Activated T-helper 17 cell treated with anti-CD3 and anti-CD28 coated beads, Interleukin-2, amount 50 U/mL, for 72 hours (primary cell): ENCODE measurements around the gene PAQR7. TPM values are rescaled to one million over a fixed set of nuclear protein-coding genes. Genes with fewer than 3 reads are reported as not detected.

Source experiments
- ATAC-seq: fragments of 150-1000 bp; cut with Tn5 transposase; replicated peaks from 2 replicates; pipeline ENCODE4 v1.10.0; 2021; ENCODE audit warnings: mild to moderate bottlenecking, moderate library complexity
- H3K27ac Mint-ChIP-seq: one replicate; pipeline ENCODE4 v1.8.0; 2022; ENCODE audit warnings: mixed read lengths
- H3K27me3 Mint-ChIP-seq: one replicate; pipeline ENCODE4 v1.8.0; 2022; ENCODE audit warnings: mixed read lengths
- H3K36me3 Mint-ChIP-seq: one replicate; pipeline ENCODE4 v1.8.0; 2022; ENCODE audit warnings: low read depth, mild to moderate bottlenecking, mixed read lengths
- H3K4me1 Mint-ChIP-seq: one replicate; pipeline ENCODE4 v1.8.0; 2022; ENCODE audit warnings: mixed read lengths
- H3K4me3 Mint-ChIP-seq: one replicate; pipeline ENCODE4 v1.8.0; 2022; ENCODE audit warnings: mild to moderate bottlenecking, mixed read lengths
- H3K9me3 Mint-ChIP-seq: one replicate; pipeline ENCODE4 v1.8.0; 2022; ENCODE audit warnings: mixed read lengths
- total RNA-seq, 2 donors: library from RNA; stranded (reverse); gene quantifications; one replicate each; pipeline ENCODE4 v1.2.3, GENCODE V29; 2022

The PAQR7 gene
- total RNA-seq, 2 donors from 2014 or later = 5.7 to 7.2 TPM

GRCh38 chr1:25891606-25892005, 16.1 kb upstream of the PAQR7 start:
- Mint-ChIP-seq H3K9me3 (no peaks in the 10 kb centered on the region), H3K4me3 (no peak overlapping the region), H3K4me1 (no peaks in the 10 kb centered on the region), H3K27ac (no peak overlapping the region), H3K27me3 (no peaks in the 10 kb centered on the region), H3K36me3 (no peaks in the 10 kb centered on the region)
- ATAC-seq = no peak

GRCh38 chr1:25890239-25891034, 14.9 kb upstream of the PAQR7 start:
- no peaks in the 10 kb centered on the region for H3K27me3 Mint-ChIP-seq
- H3K36me3 Mint-ChIP-seq = no peaks in the 10 kb centered on the region
- peak overlapping the region; percentile 20 for H3K27ac Mint-ChIP-seq
- no peaks in the 10 kb centered on the region for H3K9me3 Mint-ChIP-seq
- no peaks in the 10 kb centered on the region for H3K4me1 Mint-ChIP-seq
- H3K4me3 Mint-ChIP-seq = no peak overlapping the region
- ATAC-seq = no peak

- Mint-ChIP-seq H3K27me3 (no peaks in the 10 kb centered on the region), H3K27ac (peak overlapping the region; percentile 20), H3K4me3 (no peak overlapping the region), H3K36me3 (no peaks in the 10 kb centered on the region), H3K9me3 (no peaks in the 10 kb centered on the region), H3K4me1 (no peaks in the 10 kb centered on the region)
- ATAC-seq = no peak
These were observed 14.0 kb upstream of the PAQR7 start for GRCh38 chr1:25889470-25889869.

GRCh38 chr1:25888426-25888987, 13.0 kb upstream of the PAQR7 start:
- Mint-ChIP-seq H3K4me1 (no peaks in the 10 kb centered on the region), H3K27ac (no peak overlapping the region), H3K4me3 (no peak overlapping the region), H3K9me3 (no peaks in the 10 kb centered on the region), H3K36me3 (no peaks in the 10 kb centered on the region), H3K27me3 (no peaks in the 10 kb centered on the region)
- ATAC-seq = no peak

- no peaks in the 10 kb centered on the region for H3K36me3 Mint-ChIP-seq
- no peaks in the 10 kb centered on the region for H3K9me3 Mint-ChIP-seq
- ATAC-seq = no peak
- no peak overlapping the region for H3K4me3 Mint-ChIP-seq
- H3K27me3 Mint-ChIP-seq = no peaks in the 10 kb centered on the region
- H3K27ac Mint-ChIP-seq = no peak overlapping the region
- no peaks in the 10 kb centered on the region for H3K4me1 Mint-ChIP-seq
These were observed 10.1 kb upstream of the PAQR7 start for GRCh38 chr1:25885602-25886001.

- H3K4me1 Mint-ChIP-seq = no peaks in the 10 kb centered on the region
- H3K27ac Mint-ChIP-seq = no peak overlapping the region
- H3K9me3 Mint-ChIP-seq = no peaks in the 10 kb centered on the region
These were observed 5.8 kb upstream of the PAQR7 start for GRCh38 chr1:25881266-25881665.

GRCh38 chr1:25880518-25880917, 5.0 kb upstream of the PAQR7 start:
- no peaks in the 10 kb centered on the region for H3K36me3 Mint-ChIP-seq
- no peak overlapping the region for H3K4me3 Mint-ChIP-seq
- no peaks in the 10 kb centered on the region for H3K9me3 Mint-ChIP-seq
- H3K4me1 Mint-ChIP-seq = no peaks in the 10 kb centered on the region
- no peaks in the 10 kb centered on the region for H3K27me3 Mint-ChIP-seq
- no peak for ATAC-seq
- peak overlapping the region; percentile 10 for H3K27ac Mint-ChIP-seq

More at GRCh38 chr1:25881266-25881665, 5.8 kb upstream of the PAQR7 start:
- Mint-ChIP-seq H3K4me3 (no peak overlapping the region), H3K27me3 (no peaks in the 10 kb centered on the region), H3K36me3 (no peaks in the 10 kb centered on the region)
- no peak for ATAC-seq

- H3K4me3 Mint-ChIP-seq = no peak overlapping the region
- H3K27me3 Mint-ChIP-seq = no peaks in the 10 kb centered on the region
- H3K27ac Mint-ChIP-seq = peak overlapping the region; percentile 10
- H3K36me3 Mint-ChIP-seq = no peaks in the 10 kb centered on the region
- ATAC-seq = no peak
- no peaks in the 10 kb centered on the region for H3K9me3 Mint-ChIP-seq
- H3K4me1 Mint-ChIP-seq = no peaks in the 10 kb centered on the region
These were observed 4.2 kb upstream of the PAQR7 start for GRCh38 chr1:25879675-25880074.

- Mint-ChIP-seq H3K4me3 (no peak overlapping the region), H3K9me3 (no peaks in the 10 kb centered on the region), H3K36me3 (no peaks in the 10 kb centered on the region), H3K4me1 (no peaks in the 10 kb centered on the region), H3K27me3 (no peaks in the 10 kb centered on the region), H3K27ac (no peak overlapping the region)
- ATAC-seq = no peak
These were observed 3.2 kb upstream of the PAQR7 start for GRCh38 chr1:25878690-25879089.

GRCh38 chr1:25877155-25877554, 1.6 kb upstream of the PAQR7 start:
- H3K9me3 Mint-ChIP-seq = no peaks in the 10 kb centered on the region
- H3K4me1 Mint-ChIP-seq = no peaks in the 10 kb centered on the region
- H3K4me3 Mint-ChIP-seq = no peak overlapping the region
- H3K27ac Mint-ChIP-seq = no peak overlapping the region
- no peaks in the 10 kb centered on the region for H3K27me3 Mint-ChIP-seq
- H3K36me3 Mint-ChIP-seq = no peaks in the 10 kb centered on the region
- no peak for ATAC-seq

- no peaks in the 10 kb centered on the region for H3K27me3 Mint-ChIP-seq
- H3K4me3 Mint-ChIP-seq = peak overlapping the region; percentile 90
- no peaks in the 10 kb centered on the region for H3K4me1 Mint-ChIP-seq
- H3K36me3 Mint-ChIP-seq = no peaks in the 10 kb centered on the region
- H3K9me3 Mint-ChIP-seq = no peaks in the 10 kb centered on the region
- no peak overlapping the region for H3K27ac Mint-ChIP-seq
- ATAC-seq = no peak
These were observed 1.2 kb upstream of the PAQR7 start for GRCh38 chr1:25876693-25877077.

- Mint-ChIP-seq H3K27ac (peak overlapping the region; percentile 57), H3K4me3 (peak overlapping the region; percentile 90), H3K36me3 (no peaks in the 10 kb centered on the region), H3K4me1 (no peaks in the 10 kb centered on the region), H3K9me3 (no peaks in the 10 kb centered on the region), H3K27me3 (no peaks in the 10 kb centered on the region)
- ATAC-seq = peak; percentile 34
These were observed 566 bp upstream of the PAQR7 start for GRCh38 chr1:25875856-25876692.

- Mint-ChIP-seq H3K36me3 (no peaks in the 10 kb centered on the region), H3K27ac (peak overlapping the region; percentile 84), H3K4me3 (peak overlapping the region; percentile 90), H3K27me3 (no peaks in the 10 kb centered on the region), H3K4me1 (no peaks in the 10 kb centered on the region), H3K9me3 (no peaks in the 10 kb centered on the region)
- no peak for ATAC-seq
These were observed 814 bp downstream of the PAQR7 start for GRCh38 chr1:25874635-25875153.

GRCh38 chr1:25874209-25874608, 1.3 kb downstream of the PAQR7 start:
- H3K36me3 Mint-ChIP-seq = no peaks in the 10 kb centered on the region
- no peak overlapping the region for H3K27ac Mint-ChIP-seq
- H3K4me1 Mint-ChIP-seq = no peaks in the 10 kb centered on the region
- H3K27me3 Mint-ChIP-seq = no peaks in the 10 kb centered on the region
- H3K4me3 Mint-ChIP-seq = peak overlapping the region; percentile 90
- no peak for ATAC-seq
- no peaks in the 10 kb centered on the region for H3K9me3 Mint-ChIP-seq
